Endothelial cell of umbilical vein (primary cell): ENCODE measurements around the gene SYT17.

Experiments
- CTCF ChIP-seq, 2 donors: IDR thresholded peaks; 1 replicate in 1 of 2; 2 replicates in 1 of 2; pipeline ENCODE4 v1.5.1; 2011; ENCODE audit warnings: low read length in 2 of 2, mild to moderate bottlenecking in 2 of 2, moderate library complexity in 2 of 2, control low read depth in 1 of 2, inconsistent platforms in 1 of 2, low read depth in 1 of 2; ENCODE audit not compliant: insufficient read depth in 1 of 2; ENCODE audit errors: extremely low read depth in 1 of 2
- EZH2 ChIP-seq: IDR thresholded peaks from 2 replicates; pipeline ENCODE4 v1.6.1; 2012; ENCODE audit warnings: borderline replicate concordance, low read depth, mild to moderate bottlenecking, moderate library complexity, low read length, inconsistent platforms; ENCODE audit not compliant: severe bottlenecking
- GATA2 ChIP-seq: IDR thresholded peaks from 2 replicates; pipeline ENCODE4 v1.7.0; 2011; ENCODE audit warnings: low read depth, mild to moderate bottlenecking, moderate library complexity, mixed read lengths, low read length; ENCODE audit not compliant: insufficient read length, insufficient read depth
- JUN ChIP-seq: IDR thresholded peaks from 2 replicates; pipeline ENCODE4 v1.6.1; 2011; ENCODE audit warnings: borderline replicate concordance, low read depth; ENCODE audit not compliant: insufficient read length, insufficient read depth
- MAX ChIP-seq: IDR thresholded peaks from 2 replicates; pipeline ENCODE4 v1.6.1; 2011; ENCODE audit not compliant: insufficient read depth, insufficient read length
- MYC ChIP-seq: IDR thresholded peaks from one replicate; pipeline ENCODE4 v1.6.1; 2011; ENCODE audit warnings: mild to moderate bottlenecking, low read depth, low read length
- POLR2A ChIP-seq: IDR thresholded peaks from 2 replicates; pipeline ENCODE4 v1.6.1; 2012; ENCODE audit warnings: low read depth, mild to moderate bottlenecking, control low read depth, low read length
- POLR2AphosphoS5 ChIP-seq: IDR thresholded peaks from 2 replicates; pipeline ENCODE4 v1.6.1; 2012; ENCODE audit warnings: low read depth, mild to moderate bottlenecking, control low read depth, low read length, moderate library complexity; ENCODE audit not compliant: insufficient read depth

GRCh38 chr16:19173649-19174383, 5.8 kb downstream of the SYT17 start:
- TF ChIP-seq CTCF (IDR thresholded peaks at IDR 0.05; ENCODE audit: extremely low read depth in 1 of 2, insufficient read depth in 1 of 2, low read depth in 1 of 2, low read length in 2 of 2), result no peak
- no peak for TF ChIP-seq EZH2
- TF ChIP-seq MYC, result no peak
- no peak for TF ChIP-seq POLR2A
- TF ChIP-seq JUN, result no peak
- TF ChIP-seq MAX, result no peak
- no peak for TF ChIP-seq GATA2
- TF ChIP-seq POLR2AphosphoS5, result no peak
